ENCODE measurements around the gene PLEKHG5. TPM values are rescaled to one million over a fixed set of nuclear protein-coding genes. Genes with fewer than 3 reads are reported as not detected.

Gene PLEKHG5
- polyA plus RNA-seq, 3 donors: 0.03 TPM; not detected in 2

- peaks cover 8 to 65% of the 10 kb centered on the region in 2 donors for H3K27me3 ChIP-seq (ENCODE audit: control insufficient read depth in 2 of 2, insufficient read depth in 2 of 2, low read length in 2 of 2)
- Mint-ChIP-seq H3K27me3 (ENCODE audit: low read depth in 3 of 3) (peaks cover 57 to 85% (median 62%) of the 10 kb centered on the region in 3 donors), H3K36me3 (no peaks in the 10 kb centered on the region), H3K9me3 (peaks cover 0 to 6% (median 2%) of the 10 kb centered on the region in 7 donors), H3K4me1 (peaks cover 5% of the 10 kb centered on the region), H3K4me3 (peak overlapping the region in 1 of 2 donors; percentile 43), H3K27ac (no peak overlapping the region)
- intact Hi-C loops (cut with micrococcal nuclease): loop anchor here in 1 of 2 donors (5.0 kb wide), 1 partner anchor 729 kb away; no protein-coding TSS in a partner anchor
- WGBS (ENCODE audit: insufficient coverage): 91% methylated on average over 10 of the region's 14 CpGs
- no peak for DNase-seq
- H3K79me2 ChIP-seq (ENCODE audit: insufficient read depth, low read length): no peaks in the 10 kb centered on the region
- no peak overlapping the region for H3K9ac ChIP-seq (ENCODE audit: insufficient read depth, low read length, poor library complexity, severe bottlenecking)
- no peaks in the 10 kb centered on the region for H3K36me3 ChIP-seq (replicated peaks in 1 of 2; ENCODE audit: control insufficient read depth in 1 of 2, insufficient read depth in 2 of 2, low read length in 2 of 2)
- no peaks in the 10 kb centered on the region for H3K9me3 ChIP-seq (replicated peaks in 1 of 2; ENCODE audit: control insufficient read depth in 1 of 2, insufficient read depth in 1 of 2, low read length in 2 of 2)
- no peak overlapping the region for H3K4me2 ChIP-seq (replicated peaks; ENCODE audit: extremely low read depth, low read length, poor library complexity, severe bottlenecking)
- TF ChIP-seq CTCF (IDR thresholded peaks at IDR 0.05): no peak
- H4K20me1 ChIP-seq (ENCODE audit: insufficient read depth, low read length): no peaks in the 10 kb centered on the region
- no peak overlapping the region for H3K27ac ChIP-seq (ENCODE audit: low read depth in 1 of 2, low read length in 2 of 2)
- no peak overlapping the region for H3K4me3 ChIP-seq (replicated peaks in 1 of 3; ENCODE audit: low read depth in 2 of 3, low read length in 3 of 3)
- H3K4me1 ChIP-seq (ENCODE audit: control insufficient read depth in 1 of 2, insufficient read depth in 2 of 2, low read length in 2 of 2): peaks cover 9 to 10% of the 10 kb centered on the region in 2 donors
- no peak overlapping the region for H2AFZ ChIP-seq (ENCODE audit: insufficient read depth, low read depth, low read length, poor library complexity, severe bottlenecking)
Measured at GRCh38 chr1:6487804-6488484, 3.5 kb downstream of the PLEKHG5 start.

- intact Hi-C loops (cut with micrococcal nuclease): loop anchor here (1.0 to 5.0 kb wide), 2 partner anchors 160 to 731 kb away; no protein-coding TSS in a partner anchor
- Mint-ChIP-seq H3K9me3 (peaks cover 0 to 6% (median 0%) of the 10 kb centered on the region in 7 donors), H3K27ac (no peak overlapping the region), H3K36me3 (no peaks in the 10 kb centered on the region), H3K4me3 (peak overlapping the region in 1 of 2 donors; percentile 48), H3K4me1 (peaks cover 5% of the 10 kb centered on the region), H3K27me3 (ENCODE audit: low read depth in 3 of 3) (peaks cover 46 to 78% (median 62%) of the 10 kb centered on the region in 3 donors)
- Histone ChIP-seq H4K20me1 (ENCODE audit: insufficient read depth, low read length) (no peaks in the 10 kb centered on the region), H3K27me3 (ENCODE audit: control insufficient read depth in 2 of 2, insufficient read depth in 2 of 2, low read length in 2 of 2) (peaks cover 8 to 61% of the 10 kb centered on the region in 2 donors), H3K79me2 (ENCODE audit: insufficient read depth, low read length) (no peaks in the 10 kb centered on the region), H3K4me1 (ENCODE audit: control insufficient read depth in 1 of 2, insufficient read depth in 2 of 2, low read length in 2 of 2) (peaks cover 9 to 10% of the 10 kb centered on the region in 2 donors), H3K4me2 (replicated peaks; ENCODE audit: extremely low read depth, low read length, poor library complexity, severe bottlenecking) (no peak overlapping the region), H3K9me3 (replicated peaks in 1 of 2; ENCODE audit: control insufficient read depth in 1 of 2, insufficient read depth in 1 of 2, low read length in 2 of 2) (no peaks in the 10 kb centered on the region), H3K9ac (ENCODE audit: insufficient read depth, low read length, poor library complexity, severe bottlenecking) (no peak overlapping the region), H3K27ac (ENCODE audit: low read depth in 1 of 2, low read length in 2 of 2) (no peak overlapping the region), H3K36me3 (replicated peaks in 1 of 2; ENCODE audit: control insufficient read depth in 1 of 2, insufficient read depth in 2 of 2, low read length in 2 of 2) (no peaks in the 10 kb centered on the region), H2AFZ (ENCODE audit: insufficient read depth, low read depth, low read length, poor library complexity, severe bottlenecking) (peak overlapping the region; percentile 37), H3K4me3 (replicated peaks in 1 of 3; ENCODE audit: low read depth in 2 of 3, low read length in 3 of 3) (no peak overlapping the region)
- peak; percentile 38 to 54 (median 42) for DNase-seq
- WGBS (ENCODE audit: insufficient coverage): 1% methylated on average over 10 of the region's 15 CpGs
- TF ChIP-seq CTCF (IDR thresholded peaks at IDR 0.05): peak; percentile 79
Measured at GRCh38 chr1:6486433-6487011, 4.9 kb downstream of the PLEKHG5 start.

Data from CD14-positive monocyte (primary cell).